Parathyroid adenoma (tissue), 2 donors: ENCODE results near the gene MID1.

Experiments used
- H2AFZ ChIP-seq: fragments of 300-600 bp; sonication (generic); one replicate; pipeline ENCODE4 v1.7.0; 2017; ENCODE audit warnings: antibody characterized with exemption, mild to moderate bottlenecking
- H3K27ac ChIP-seq: fragments of 300-600 bp; sonication (generic); one replicate; pipeline ENCODE4 v1.7.0; 2017
- H3K27me3 ChIP-seq: fragments of 300-600 bp; sonication (generic); one replicate; pipeline ENCODE4 v1.7.0; 2017; ENCODE audit warnings: low read length; ENCODE audit not compliant: control insufficient read depth, insufficient read depth
- H3K36me3 ChIP-seq: fragments of 300-600 bp; sonication (generic); one replicate; pipeline ENCODE4 v1.7.0; 2017; ENCODE audit warnings: low read length; ENCODE audit not compliant: control insufficient read depth, insufficient read depth
- H3K4me1 ChIP-seq: fragments of 300-600 bp; sonication (generic); one replicate; pipeline ENCODE4 v1.7.0; 2017; ENCODE audit warnings: control low read depth
- H3K4me2 ChIP-seq: fragments of 300-600 bp; sonication (generic); one replicate; pipeline ENCODE4 v1.7.0; 2017; ENCODE audit warnings: low read length
- H3K4me3 ChIP-seq: fragments of 300-600 bp; sonication (generic); one replicate; pipeline ENCODE4 v1.7.0; 2017; ENCODE audit warnings: low read depth, low read length
- H3K79me2 ChIP-seq: fragments of 300-600 bp; sonication (generic); one replicate; pipeline ENCODE4 v1.7.0; 2017; ENCODE audit warnings: control low read depth
- H3K9ac ChIP-seq: fragments of 300-600 bp; sonication (generic); one replicate; pipeline ENCODE4 v1.7.0; 2017; ENCODE audit warnings: mild to moderate bottlenecking
- H3K9me3 ChIP-seq: fragments of 300-600 bp; sonication (generic); one replicate; pipeline ENCODE4 v1.7.0; 2017; ENCODE audit warnings: low read length; ENCODE audit not compliant: control insufficient read depth
- CTCF ChIP-seq: fragments of 300-600 bp; sonication (generic); IDR thresholded peaks from one replicate; pipeline ENCODE4 v1.7.0; 2017; ENCODE audit warnings: antibody characterized with exemption, mild to moderate bottlenecking
- donor health status: primary hyperparathyroidism.

The MID1 gene

DNA sequence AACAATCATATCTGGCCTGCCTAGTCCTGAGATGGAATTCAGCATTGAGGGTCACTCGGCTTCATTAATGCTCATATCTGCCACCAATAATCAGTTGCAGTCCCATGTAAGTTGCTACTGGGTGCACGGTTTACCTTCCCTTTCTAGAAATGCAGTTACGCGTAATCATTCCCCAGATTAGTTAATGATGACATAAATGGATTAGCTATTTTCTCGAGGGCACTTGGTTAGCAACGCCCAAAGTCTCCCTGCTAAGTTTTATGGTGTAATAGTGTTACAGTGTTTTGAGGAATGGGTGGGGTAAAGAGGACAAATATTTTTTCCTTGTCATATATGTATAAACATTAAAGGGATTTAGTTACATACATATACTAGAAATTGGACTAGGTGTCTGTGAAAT is 118.8 kb downstream of the MID1 start:
- no peaks in the 10 kb centered on the region for H3K4me1 ChIP-seq
- H3K36me3 ChIP-seq: no peaks in the 10 kb centered on the region
- H3K79me2 ChIP-seq: no peaks in the 10 kb centered on the region
- TF ChIP-seq CTCF: no peak
- no peaks in the 10 kb centered on the region for H3K9me3 ChIP-seq
- no peak overlapping the region for H3K9ac ChIP-seq
- no peak overlapping the region for H2AFZ ChIP-seq
- no peaks in the 10 kb centered on the region for H3K27me3 ChIP-seq
- H3K4me3 ChIP-seq: no peak overlapping the region
- H3K27ac ChIP-seq: no peak overlapping the region
- H3K4me2 ChIP-seq: no peak overlapping the region

DNA sequence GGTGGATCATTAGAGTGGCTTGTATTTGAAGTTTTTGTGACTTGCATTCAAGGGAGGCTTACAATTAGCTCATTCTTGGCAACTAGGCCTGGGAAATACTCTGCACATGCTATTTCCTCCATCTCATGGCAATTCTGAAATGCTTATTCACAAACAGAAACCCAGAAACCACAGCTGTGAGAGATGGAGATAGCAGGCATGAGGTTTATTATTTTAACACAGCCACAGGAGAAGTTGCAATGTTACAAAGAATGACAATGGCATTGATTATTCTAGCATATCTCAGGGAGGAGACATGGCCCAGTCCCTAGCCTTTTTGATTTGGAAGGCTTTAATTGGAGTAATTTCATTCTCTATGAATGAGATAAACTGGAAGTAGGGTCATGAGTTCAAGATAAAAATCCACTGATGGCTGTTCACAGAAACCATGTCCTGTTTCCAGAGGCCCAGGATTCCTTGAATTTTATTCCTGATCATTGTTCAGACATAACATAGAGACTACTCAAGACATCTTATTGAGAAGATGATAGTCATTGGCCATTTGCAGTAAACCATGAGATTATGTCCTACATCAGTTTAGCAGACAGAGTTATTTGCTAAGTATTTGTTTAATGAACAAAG is 123.9 kb downstream of the MID1 start:
- Histone ChIP-seq H3K36me3 (no peaks in the 10 kb centered on the region), H3K27ac (no peak overlapping the region), H3K79me2 (no peaks in the 10 kb centered on the region), H3K27me3 (no peaks in the 10 kb centered on the region), H3K9ac (no peak overlapping the region), H3K4me1 (no peaks in the 10 kb centered on the region), H3K9me3 (no peaks in the 10 kb centered on the region), H3K4me3 (no peak overlapping the region), H3K4me2 (no peak overlapping the region), H2AFZ (no peak overlapping the region)
- no peak for TF ChIP-seq CTCF

DNA sequence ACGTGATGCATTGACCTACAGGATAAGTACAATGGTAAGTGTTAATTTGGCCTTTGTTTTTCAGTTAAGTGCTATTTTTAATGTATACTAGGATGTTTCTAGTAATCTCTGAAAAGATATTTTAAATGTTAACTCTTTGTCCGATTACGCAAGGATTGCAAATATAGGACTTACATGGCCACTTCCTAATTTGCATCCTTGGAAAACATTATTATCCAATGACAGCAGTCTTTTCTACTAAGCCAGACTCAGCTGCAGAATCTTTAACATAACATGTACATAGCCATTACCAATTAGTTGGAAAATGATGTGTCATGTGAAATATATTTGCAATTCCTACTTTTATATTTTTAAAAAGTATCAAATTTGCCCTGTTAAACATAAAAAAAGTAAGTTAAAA is 124.7 kb downstream of the MID1 start:
- Histone ChIP-seq H3K4me3 (no peak overlapping the region), H2AFZ (no peak overlapping the region), H3K9me3 (no peaks in the 10 kb centered on the region), H3K27me3 (no peaks in the 10 kb centered on the region), H3K4me1 (no peaks in the 10 kb centered on the region), H3K9ac (no peak overlapping the region), H3K27ac (no peak overlapping the region), H3K4me2 (no peak overlapping the region), H3K79me2 (no peaks in the 10 kb centered on the region), H3K36me3 (no peaks in the 10 kb centered on the region)
- no peak for TF ChIP-seq CTCF

GRCh38 chrX:10492250-10492649 is 128.1 kb downstream of the MID1 start:
- Histone ChIP-seq H3K9me3 (no peaks in the 10 kb centered on the region), H2AFZ (no peak overlapping the region), H3K27ac (no peak overlapping the region), H3K9ac (no peak overlapping the region), H3K4me2 (no peak overlapping the region), H3K4me1 (no peaks in the 10 kb centered on the region), H3K36me3 (no peaks in the 10 kb centered on the region), H3K4me3 (no peak overlapping the region), H3K27me3 (no peaks in the 10 kb centered on the region), H3K79me2 (no peaks in the 10 kb centered on the region)
- TF ChIP-seq CTCF: no peak

DNA sequence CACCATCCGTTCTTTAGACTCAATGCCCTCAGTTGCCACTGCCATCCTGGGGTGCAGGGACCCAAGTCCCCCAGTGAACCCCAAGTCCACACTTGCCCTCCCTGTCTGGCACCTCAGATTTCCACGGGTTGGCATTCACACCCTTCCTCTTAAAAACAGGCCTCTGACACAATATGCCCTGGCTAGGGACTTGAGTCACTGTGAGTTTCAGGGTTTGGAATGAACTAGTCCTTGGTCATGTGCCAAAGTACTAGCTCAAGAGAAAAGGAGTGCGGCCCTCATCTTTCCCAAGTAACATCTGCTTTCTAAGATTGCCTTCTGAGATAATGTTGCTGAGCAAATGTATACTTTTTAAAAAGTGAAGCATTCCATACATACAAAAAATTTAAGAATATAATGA is 134.0 kb downstream of the MID1 start:
- Histone ChIP-seq H3K4me3 (no peak overlapping the region), H3K36me3 (no peaks in the 10 kb centered on the region), H3K27ac (no peak overlapping the region), H3K79me2 (no peaks in the 10 kb centered on the region), H2AFZ (no peak overlapping the region), H3K9me3 (no peaks in the 10 kb centered on the region), H3K9ac (no peak overlapping the region), H3K4me1 (no peaks in the 10 kb centered on the region), H3K27me3 (no peaks in the 10 kb centered on the region), H3K4me2 (no peak overlapping the region)
- TF ChIP-seq CTCF: no peak
